HG03280 (cell line): ENCODE data around the gene RIPOR2.
A peak's percentile ranks its signal among the peaks of the same experiment; 100 is the strongest.
"Not testable (repeated sequence)": the region's sequence is repeated elsewhere in the genome, so short reads cannot be mapped to it uniquely, and the experiment has no call there.

ENCODE experiments used
- ATAC-seq: cut with Tn5 transposase; IDR thresholded peaks from one replicate; pipeline ENCODE4 v1.9.1; 2021; ENCODE audit warnings: mild to moderate bottlenecking, moderate library complexity; ENCODE audit not compliant: unreplicated experiment

Gene RIPOR2

DNA sequence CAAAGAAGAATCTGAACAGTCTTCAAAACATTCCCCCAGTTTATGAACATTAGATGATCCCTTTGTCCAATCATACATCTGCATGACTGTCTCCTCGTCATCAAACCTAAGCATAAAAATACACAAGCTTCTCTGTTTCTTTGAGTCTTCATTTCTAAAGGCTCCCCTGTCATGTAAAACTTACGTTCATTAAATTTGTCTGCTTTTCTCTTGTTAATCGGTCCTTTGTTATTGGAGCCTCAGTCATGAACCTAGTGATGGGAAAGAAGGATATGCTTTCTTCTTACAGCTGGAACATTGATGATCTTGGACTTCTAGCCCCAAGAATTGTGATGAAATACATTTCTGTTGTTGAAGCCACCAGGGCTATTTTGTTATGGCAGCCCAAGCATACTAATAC lies 18.0 kb upstream of the RIPOR2 start:
- no peak for ATAC-seq

DNA sequence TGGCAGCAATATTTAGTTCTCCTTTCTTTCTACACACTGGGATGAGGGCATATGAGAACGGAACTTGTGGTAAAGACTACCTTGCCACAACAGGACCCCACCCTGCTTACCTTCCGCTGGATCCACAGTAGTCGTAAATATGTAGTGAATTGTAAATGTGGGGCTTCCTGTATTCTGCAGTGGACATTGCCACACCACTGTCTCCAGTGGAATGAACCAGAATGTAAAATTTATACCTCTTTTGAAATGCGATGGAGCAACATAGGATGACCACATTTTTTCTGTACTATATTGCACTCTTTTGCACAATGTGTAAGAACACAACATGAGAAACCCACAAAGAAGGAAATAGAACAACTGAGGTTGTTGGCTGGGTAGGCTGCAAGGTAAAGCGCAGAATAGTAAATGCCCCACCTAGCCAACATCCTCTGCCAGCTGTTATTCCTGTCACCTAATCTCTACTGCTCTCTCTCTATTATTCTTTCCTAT lies 16.1 kb upstream of the RIPOR2 start:
- no peak for ATAC-seq

DNA sequence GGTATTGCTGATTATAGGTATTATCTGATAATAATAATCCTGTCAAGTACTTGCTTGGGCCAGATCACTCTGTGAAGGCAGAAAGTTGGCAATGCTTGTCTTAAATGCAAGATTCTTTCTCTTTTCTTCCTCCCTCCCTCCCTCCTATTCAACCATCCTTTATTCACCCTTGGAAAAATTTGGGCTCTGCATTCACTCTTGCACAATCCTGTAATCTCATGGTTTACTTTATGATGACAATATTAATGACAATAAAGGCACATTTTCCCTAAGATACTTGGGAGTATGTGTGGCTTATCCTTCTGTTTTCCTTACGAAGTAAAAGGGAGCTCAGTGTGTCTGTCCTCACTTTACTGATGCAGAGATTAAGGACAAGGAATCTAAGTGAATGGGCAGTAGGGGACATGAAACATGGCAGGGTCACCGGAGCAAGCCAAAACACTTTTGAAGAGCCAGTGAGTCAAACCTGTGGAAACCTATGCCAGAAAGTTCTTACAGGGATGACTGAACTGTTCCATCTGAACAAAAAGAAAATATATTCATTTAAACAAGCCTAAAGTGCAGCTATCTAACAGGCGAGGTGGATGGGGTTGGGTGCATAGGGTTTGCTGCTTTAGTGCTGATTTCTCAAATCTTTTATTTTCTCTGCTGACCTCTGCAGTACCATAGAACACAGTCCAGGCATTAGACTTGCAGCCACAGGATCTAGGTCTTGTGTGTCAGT lies 14.6 kb upstream of the RIPOR2 start:
- no peak for ATAC-seq

DNA sequence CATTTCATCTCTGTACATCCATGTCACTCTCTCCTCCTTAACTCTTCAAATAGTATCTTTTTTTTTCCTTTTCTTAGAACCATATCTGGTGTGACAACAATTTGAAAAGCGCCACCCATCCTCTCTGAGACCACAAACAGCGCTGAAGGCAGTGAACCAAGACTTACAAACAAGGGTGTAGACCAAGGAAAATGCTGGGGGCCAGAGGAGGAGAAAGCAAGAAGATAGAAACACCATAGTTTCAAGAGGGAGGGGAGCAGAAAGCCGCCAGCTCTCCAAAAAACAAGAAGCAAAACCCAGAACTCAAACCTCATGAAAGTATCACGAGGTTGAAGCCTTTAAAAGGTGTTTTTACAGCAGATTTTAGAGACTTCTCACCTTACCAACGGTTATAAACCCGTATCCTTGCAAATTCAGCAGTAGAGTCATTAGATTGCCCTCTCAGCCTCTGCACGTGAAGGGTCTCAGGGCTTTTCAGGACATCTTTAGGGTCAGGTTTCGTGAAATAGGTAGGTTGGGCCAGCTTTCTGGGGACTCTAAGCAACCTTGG lies 13.3 kb upstream of the RIPOR2 start:
- peak; percentile 95 for ATAC-seq

DNA sequence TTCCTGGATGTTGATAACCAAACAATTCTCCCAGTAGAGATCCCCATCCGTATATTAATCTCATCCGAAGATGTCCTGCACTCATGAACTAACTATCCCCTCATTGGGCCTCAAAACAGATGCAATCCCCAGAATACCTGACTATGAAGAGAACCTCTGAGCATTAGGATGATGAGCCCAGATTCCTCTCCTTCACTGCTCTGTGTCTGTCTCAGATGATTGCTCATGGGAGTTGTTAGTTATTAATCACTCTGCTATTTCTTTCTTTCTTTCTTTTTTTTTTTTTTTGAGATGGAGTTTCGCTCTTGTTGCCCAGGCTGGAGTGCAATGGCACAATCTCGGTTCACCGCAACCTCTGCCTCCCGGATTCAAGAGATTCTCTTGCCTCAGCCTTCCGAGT lies 12.5 kb upstream of the RIPOR2 start:
- not testable (repeated sequence) for ATAC-seq

DNA sequence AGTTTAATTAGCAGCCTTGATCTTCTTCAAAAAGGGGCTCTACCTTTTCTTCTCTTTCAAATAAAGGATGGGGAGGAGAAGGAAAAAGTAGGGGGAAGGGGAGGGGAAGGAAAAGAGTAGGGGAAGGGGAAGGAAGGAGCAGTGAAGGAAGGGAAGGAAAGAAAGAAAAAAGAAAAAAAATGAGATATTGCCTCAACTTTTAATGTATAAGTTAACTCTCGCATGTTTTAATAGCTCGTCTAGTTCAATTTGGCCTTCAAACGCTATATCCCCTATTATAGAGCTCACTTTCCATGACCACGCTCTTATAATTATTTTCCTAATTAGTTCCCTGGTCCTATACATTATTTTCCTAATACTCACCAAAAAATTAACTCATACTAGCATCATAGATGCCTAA lies 11.9 kb upstream of the RIPOR2 start:
- no peak for ATAC-seq

DNA sequence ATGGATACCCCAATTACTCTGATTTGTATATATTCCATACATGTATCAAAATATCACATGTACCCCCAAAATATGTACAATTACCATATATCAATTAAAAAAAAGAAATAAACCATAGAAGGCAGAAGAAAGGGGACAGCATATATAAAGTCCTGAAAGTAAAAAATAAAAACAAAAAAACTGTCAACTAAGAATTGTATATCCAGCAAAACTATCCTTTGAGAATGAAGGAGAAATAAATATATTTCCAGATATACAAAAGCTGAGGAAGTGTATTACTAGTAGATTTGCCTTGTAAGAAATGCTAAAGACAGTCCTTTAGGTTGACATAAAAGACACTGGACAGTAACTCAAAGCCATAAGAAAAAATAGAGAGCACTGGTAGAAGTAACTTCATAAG lies 9.3 kb upstream of the RIPOR2 start:
- no peak for ATAC-seq

DNA sequence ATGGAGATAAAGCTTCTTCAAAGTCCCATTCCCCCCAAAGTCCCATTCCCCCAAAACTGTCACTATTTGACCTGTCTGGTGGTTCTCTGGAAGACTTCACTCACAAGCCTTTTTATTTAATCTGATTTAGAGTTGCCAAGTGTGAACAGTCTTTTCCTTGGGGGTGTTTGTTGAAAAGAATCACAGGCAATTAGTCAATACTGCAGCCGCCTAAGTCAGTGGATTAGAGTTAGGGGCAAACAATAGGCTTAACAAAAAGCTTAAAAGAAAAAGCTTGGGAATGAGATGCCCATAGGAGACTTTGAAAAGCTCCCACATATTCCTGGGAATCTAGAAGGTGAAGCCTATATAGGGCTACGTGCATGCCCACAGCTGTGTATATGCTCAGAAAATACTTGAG lies 8.0 kb upstream of the RIPOR2 start:
- no peak for ATAC-seq

DNA sequence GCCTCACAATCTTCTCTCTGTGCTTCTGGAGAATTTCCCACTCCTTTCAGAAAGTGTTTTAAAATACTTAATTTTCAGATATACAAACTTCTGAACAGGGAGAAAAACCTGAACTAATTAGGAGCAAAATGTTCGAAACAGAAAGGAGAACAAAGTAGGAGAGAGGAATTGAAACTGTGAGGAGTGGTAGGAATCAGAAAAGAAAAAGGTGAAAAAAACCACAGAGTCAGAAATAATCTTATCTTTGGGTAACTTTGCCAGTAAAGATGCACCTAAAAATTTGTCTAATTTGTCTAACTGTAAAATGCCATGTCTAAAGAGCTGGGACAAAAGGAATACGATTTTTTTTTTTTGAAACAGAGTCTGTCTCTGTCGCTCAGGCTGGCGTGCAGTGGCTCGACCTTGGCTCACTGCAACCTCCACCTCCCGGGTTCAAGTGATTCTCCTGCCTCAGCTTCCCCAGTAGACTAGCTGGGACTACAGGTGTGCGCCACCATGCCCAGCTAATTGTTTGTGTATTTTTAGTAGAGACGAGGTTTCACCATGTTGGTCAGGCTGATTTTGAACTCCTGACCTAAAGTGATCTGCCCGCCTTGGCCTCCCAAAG lies 4.7 kb upstream of the RIPOR2 start:
- ATAC-seq, result no peak

DNA sequence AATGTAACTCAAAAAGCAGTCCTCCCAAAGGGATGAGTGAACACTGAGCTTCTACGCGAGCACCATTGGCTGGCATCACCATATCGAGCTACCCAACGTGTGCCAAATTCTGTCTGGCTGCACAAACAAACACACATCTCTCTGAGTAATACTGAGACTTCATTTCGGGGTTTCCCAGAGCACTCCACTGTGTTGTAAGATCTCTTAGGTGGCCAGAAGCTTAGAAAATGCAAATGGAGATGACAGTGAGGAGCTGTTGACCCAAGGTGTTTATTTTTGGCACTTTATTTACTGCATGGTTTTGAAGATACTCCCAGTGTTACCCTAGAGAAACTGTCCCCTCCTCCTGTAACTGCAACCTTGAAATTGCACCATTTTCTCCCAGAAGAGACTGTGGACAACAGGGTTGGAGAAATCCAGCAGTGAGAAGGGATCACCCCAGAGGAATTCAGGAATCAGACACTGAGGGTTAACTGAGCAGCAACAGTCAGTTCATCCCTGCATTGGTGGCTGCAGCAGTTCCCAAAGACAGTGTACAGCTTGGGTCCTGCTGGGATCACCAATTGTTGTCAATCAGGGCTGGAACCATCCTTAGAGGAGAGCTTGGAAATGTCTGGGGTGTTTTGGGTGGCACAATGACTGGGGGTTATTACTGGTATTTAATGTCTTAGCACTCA lies 1.0 kb upstream of the RIPOR2 start:
- peak; percentile 74 for ATAC-seq

DNA sequence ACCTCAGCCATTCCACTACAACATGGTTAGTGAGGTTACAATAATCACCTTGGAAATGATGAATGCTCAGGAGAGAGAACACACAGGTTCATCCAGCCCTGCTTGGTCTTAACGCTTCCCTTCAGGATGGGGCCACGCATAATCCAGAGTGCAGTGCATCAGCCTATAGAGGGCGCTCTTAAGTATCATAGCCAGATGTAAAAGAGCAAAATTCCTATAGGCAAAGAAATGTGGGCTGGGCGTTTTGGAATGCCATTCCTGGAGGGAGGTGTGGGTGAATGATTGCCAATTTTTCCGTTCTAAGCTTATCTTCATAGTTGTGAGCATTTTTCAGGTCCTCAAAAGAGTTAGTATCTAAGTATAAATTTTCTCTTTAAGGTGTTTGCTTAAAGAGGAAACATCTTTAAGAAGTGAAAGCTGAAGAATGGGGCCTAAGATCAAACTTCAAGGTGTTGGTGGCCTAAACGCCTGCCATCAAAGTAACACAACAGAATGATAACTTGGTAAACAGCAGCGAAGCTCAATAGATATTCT lies 1.8 kb downstream of the RIPOR2 start:
- no peak for ATAC-seq

DNA sequence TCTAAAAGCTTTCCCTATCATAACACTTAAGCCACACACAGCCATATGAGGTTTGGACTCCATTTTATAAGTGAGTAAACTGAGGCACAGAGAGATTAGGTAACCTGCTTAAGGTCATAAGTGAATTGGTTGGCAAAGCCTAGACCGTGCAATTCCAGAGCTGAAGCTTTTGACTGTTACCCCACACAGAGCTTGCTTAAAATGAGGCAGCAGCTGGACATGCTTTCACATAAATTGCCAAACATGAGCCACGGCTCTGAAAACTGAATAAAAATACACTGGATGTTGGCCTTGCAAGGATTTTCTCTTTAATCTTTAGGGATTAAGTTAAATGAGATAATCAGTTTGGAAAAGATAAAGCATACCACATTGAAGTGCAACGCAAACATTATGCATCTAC lies 2.5 kb downstream of the RIPOR2 start:
- ATAC-seq, result no peak

DNA sequence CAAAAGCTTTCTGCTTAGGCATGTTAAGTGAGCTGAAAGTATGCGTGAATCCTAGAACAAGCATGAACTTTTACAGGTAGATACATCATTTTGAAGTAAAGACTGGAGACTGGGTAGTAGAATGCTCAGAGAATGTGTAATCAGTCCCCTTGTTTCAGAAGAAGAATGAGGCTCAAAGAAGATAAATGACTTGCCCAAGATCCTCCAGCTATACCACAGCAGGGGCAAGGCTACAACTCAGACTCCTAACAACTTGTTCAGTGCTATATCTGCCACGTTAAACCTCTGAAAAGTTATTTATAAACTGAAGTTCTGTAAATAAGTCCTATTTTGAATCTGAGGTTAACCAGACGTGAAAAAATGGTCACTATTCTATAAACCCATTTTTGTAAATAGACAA lies 2.9 kb downstream of the RIPOR2 start:
- ATAC-seq, result no peak

DNA sequence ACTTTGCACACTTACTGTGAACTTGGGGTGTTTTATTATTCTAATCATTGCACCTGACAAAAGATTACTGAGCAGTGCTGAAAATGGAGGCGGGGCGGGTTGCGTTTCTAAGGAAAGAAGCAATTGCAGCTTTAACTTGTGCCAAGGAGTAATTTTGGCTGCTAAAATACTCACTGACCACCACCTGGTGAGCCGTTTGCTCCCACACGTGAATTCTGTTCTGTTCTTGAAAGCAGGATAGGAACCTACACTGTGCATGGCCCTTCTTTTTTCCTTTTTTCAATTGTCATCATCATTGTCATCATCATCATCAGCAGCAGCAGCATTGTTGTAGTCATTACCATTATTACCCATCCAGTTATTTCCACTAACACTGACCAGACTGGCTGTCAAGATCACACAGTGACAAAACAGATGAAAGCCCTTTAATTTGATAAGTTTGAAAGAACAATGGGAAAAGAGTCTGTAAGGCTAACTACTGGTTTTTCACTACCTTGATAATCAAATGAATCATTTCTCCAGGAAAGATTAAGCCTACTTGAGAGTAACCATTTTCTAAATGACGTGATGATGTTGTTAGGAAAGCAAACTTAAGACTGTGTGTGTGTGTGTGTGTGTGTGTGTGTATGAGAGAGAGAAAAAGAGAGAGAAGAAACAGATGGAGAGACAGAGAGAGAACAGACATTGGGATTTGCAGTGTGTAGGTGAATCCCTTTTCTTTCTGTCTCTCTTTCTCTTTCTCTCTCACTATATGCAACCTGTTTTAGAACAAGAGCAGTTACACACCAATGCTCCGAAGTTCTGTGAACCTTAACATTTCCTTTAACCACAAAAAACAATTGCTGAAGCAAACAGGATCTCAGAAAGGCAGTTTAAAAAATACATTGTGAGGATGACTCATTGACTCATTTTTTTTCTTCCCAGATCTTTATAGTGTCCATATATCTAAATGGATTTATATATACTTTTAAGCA lies 3.8 kb downstream of the RIPOR2 start:
- peak; percentile 26 for ATAC-seq

DNA sequence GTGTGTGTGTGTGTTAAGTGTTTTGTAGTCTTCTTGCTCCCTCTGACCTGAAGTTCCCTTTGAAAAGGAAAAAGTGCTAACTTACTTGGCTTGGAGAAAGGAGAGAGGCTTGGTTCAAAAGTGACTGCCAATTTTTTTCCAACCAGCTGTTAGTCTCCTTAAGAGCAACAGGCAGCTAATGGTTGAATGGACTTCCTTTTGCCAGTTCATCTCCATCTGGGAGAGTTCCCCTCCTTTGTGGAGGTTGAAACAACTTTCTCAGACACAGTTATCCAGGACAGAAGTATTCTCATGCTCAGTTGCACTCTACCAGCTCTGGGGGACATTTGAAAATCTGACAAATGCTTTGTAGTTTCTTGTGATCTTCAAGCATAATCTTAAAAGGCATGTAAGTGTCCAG lies 4.5 kb downstream of the RIPOR2 start:
- ATAC-seq, result no peak

DNA sequence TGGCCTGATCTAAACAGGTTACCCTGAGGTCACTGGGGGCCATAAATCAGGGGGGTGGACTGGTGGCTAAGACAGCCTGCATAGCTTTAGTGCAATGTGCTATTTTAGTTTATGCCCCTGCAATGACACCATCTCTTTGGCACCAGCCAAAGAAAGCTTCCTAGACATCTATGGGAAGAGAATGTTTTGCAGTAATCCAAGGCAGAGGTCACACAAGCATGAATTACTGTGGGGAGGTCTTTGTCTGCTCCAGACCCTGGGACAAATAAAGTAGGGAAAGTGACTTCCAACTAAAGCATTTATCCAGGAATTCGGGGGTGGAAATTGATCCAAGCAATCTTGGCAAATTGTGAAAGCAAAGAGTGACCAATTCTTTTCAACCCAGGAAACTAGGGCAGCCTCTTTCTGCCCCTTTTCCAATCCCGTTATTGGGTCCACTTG lies 5.3 kb downstream of the RIPOR2 start:
- no peak for ATAC-seq

DNA sequence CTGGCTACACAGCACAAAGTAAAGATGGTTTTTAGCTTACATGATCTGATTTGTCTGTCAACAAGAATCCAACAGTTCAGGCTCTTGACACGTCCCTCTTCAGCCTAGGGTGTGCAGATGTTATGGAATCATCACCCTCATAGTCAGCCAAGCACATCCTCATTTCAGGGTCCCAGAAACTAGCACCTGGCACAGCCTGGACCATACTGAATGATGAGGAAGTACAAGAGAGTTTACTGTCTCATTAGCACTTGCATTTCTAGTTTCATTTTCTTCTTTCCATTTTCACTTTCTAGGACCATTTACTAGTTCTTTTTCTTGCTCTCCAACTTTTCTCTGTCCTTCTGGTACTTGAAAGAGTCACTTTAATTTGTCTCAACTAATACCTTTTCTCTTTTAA lies 6.5 kb downstream of the RIPOR2 start:
- ATAC-seq, result peak; percentile 41

DNA sequence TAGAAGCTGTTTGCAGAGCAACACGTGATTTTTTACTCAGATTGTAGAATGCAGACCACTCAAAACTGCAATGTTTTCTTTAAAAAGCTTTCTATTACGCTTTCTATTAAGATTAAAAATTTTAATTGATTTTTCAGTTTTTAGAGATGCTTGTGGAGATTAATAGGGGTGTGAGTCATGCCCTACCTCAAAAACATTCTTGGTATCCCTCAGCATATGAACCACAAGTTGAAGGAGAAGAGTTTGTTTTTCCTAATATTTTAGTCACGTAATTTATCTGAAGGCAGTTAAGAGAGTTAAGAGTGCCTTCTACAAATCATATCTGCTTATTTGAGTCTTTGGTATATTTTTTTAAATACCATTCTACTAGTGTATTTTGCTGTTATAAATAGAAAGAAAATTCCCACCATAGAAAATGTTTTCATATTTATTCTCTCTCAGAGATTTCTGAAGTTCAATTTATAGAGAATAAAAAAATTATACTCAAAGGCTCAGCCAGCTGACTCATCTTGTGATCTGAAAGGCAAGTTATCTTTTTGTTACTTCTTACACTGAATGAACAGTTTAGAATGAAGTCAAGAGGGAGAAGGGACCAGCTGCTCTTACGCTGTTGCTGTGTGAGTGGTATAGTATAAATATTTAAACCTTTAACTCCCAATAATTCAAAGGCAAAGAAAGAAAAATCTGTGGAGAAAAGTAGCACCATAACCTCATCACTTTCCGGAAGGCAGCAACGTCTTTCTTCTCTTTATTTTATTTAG lies 7.6 kb downstream of the RIPOR2 start:
- no peak for ATAC-seq

DNA sequence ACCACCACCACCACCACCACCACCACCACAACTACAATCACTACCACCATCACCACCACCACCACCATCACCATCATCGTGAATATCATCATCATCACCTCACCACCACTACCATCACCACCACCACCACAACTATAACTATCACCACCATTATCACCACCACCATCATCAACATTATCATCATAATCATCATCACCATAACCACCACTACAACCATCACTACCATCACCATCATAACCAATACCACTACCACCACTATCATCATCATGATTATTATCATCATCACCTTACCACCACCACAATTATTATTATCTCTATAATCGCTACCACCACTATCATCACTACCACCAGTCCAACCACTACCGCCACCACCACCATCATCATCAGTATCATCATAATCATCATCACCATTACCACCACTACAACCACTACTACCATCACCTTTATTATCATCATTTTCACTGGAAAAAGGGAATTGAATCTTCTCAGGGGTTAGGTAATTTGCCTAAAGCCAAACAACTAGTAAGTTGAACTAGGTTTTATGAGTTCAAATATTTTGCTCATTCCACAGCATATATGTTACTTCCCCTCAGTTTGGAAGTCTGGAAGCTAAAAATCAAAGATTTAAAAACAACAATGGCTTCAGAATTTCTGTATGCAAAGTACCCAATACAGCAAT lies 8.3 kb downstream of the RIPOR2 start:
- no peak for ATAC-seq
